Calu3 (cell line): ENCODE results near the gene PPBP. TPM values are rescaled to one million over a fixed set of nuclear protein-coding genes. Genes with fewer than 3 reads are reported as not detected.

ENCODE experiments used
- BruUV-seq: library from RNA; stranded (reverse); fragments of 400-500 nt; replicated peaks from 2 replicates; lab custom pipeline; 2021; lab: Mats Ljungman, UMichigan
- CTCF ChIA-PET: fragments of 300-600 bp; sonication (Branson Sonifier 250); formaldehyde crosslinking; loops from one replicate; lab custom pipeline; 2022; ENCODE audit warnings: antibody characterized with exemption; lab: Charles Lee
- DNase-seq: peaks from one replicate; pipeline ENCODE4 v3.0.0; 2022
- H3K27ac Mint-ChIP-seq: one replicate; pipeline ENCODE4 v1.8.0; 2022; ENCODE audit warnings: mixed read lengths; ENCODE audit not compliant: unreplicated experiment
- H3K27me3 Mint-ChIP-seq: one replicate; pipeline ENCODE4 v1.8.0; 2022; ENCODE audit warnings: mixed read lengths; ENCODE audit not compliant: unreplicated experiment
- H3K36me3 Mint-ChIP-seq: one replicate; pipeline ENCODE4 v1.8.0; 2022; ENCODE audit warnings: mild to moderate bottlenecking, moderate library complexity, mixed read lengths; ENCODE audit not compliant: insufficient read depth, unreplicated experiment
- H3K4me1 Mint-ChIP-seq: one replicate; pipeline ENCODE4 v1.8.0; 2022; ENCODE audit warnings: mild to moderate bottlenecking, low read depth, mixed read lengths; ENCODE audit not compliant: unreplicated experiment
- H3K4me3 Mint-ChIP-seq: one replicate; pipeline ENCODE4 v1.8.0; 2022; ENCODE audit warnings: mild to moderate bottlenecking, low read depth, moderate library complexity, mixed read lengths; ENCODE audit not compliant: unreplicated experiment
- H3K9me3 Mint-ChIP-seq: one replicate; pipeline ENCODE4 v1.8.0; 2022; ENCODE audit warnings: low read depth, mixed read lengths; ENCODE audit not compliant: unreplicated experiment
- intact Hi-C: fragments of 100-400 bp; cut with micrococcal nuclease; formaldehyde crosslinking; loops from one replicate; pipeline ENCODE4 v1.10.0; 2022; ENCODE audit not compliant: unreplicated experiment
- total RNA-seq: library from RNA; stranded (reverse); gene quantifications from 2 replicates; pipeline ENCODE4 v1.2.3, GENCODE V29; 2022
- TF ChIP-seq, protein P1 (sequence below): fragments of 200-600 bp; IDR thresholded peaks from one replicate; pipeline ENCODE4 v1.8.0; 2022; ENCODE audit warnings: antibody characterized with exemption; ENCODE audit not compliant: unreplicated experiment

Gene PPBP
- total RNA-seq, 1 experiment from 2014 or later = not detected

DNA sequence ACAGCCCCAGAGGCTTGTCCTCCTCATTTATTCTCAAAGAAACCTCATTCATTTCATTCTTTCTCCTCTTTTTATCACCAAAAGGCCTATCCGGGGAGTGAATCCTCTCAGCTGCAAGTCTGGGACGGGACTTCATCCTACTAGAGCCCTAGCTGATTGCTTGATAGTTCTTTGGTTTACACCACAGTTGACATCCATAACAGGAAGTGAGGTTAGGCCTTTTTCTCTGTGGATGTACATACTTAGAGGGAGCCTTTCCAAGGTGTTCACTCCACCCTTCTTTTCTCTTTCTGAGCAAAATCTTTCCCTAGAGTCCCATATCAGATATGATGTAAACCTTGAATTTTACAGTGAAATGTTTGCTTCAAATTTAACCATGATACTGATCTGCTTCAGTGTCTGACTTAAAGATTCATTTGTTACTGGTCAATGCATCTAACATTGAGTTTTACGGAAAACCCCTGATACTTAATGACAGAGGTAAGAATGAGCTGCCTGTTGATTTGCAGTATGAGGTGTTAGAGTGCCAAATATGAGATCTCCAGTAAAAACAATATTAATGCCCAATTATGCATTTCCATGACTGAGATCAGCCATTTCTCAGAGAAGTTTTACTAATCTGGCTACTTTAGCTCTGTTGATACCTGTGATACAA lies 27.3 kb upstream of the PPBP start:
- intact Hi-C loops = no loop called here
- CTCF ChIA-PET = no interaction called here
- Mint-ChIP-seq H3K36me3 (no peaks in the 10 kb centered on the region), H3K27ac (peak overlapping the region; percentile 66), H3K4me1 (peaks cover 46% of the 10 kb centered on the region), H3K4me3 (no peak overlapping the region), H3K9me3 (peaks cover 3% of the 10 kb centered on the region), H3K27me3 (no peaks in the 10 kb centered on the region)
- TF ChIP-seq, protein P1, sequence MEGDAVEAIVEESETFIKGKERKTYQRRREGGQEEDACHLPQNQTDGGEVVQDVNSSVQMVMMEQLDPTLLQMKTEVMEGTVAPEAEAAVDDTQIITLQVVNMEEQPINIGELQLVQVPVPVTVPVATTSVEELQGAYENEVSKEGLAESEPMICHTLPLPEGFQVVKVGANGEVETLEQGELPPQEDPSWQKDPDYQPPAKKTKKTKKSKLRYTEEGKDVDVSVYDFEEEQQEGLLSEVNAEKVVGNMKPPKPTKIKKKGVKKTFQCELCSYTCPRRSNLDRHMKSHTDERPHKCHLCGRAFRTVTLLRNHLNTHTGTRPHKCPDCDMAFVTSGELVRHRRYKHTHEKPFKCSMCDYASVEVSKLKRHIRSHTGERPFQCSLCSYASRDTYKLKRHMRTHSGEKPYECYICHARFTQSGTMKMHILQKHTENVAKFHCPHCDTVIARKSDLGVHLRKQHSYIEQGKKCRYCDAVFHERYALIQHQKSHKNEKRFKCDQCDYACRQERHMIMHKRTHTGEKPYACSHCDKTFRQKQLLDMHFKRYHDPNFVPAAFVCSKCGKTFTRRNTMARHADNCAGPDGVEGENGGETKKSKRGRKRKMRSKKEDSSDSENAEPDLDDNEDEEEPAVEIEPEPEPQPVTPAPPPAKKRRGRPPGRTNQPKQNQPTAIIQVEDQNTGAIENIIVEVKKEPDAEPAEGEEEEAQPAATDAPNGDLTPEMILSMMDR = no peak
- no TSS peak for BruUV-seq
- DNase-seq = no peak

DNA sequence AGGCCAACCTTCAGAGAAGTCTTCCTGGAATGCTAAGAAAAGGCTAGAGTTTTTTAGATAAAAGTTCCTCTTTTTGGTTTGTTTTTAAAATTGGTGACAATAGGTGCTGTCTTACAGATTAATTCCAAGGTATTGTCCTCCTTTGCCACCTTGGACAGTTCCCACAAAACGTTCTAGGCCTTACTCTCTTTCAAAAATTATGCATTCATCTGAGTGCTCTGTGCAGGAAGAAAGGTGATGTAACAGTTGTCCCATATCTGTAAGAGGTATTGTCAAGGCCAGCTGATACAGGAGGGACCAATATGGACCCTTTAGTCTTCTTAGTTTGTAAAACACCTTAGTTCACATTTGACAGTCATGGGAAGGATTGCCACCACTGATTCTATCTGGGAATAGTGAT lies 26.3 kb upstream of the PPBP start:
- DNase-seq = no peak
- BruUV-seq = no TSS peak
- no peaks in the 10 kb centered on the region for H3K36me3 Mint-ChIP-seq
- intact Hi-C loops = no loop called here
- no peak overlapping the region for H3K27ac Mint-ChIP-seq
- peaks cover 3% of the 10 kb centered on the region for H3K9me3 Mint-ChIP-seq
- H3K4me3 Mint-ChIP-seq = no peak overlapping the region
- peaks cover 46% of the 10 kb centered on the region for H3K4me1 Mint-ChIP-seq
- CTCF ChIA-PET = interaction anchor here (1.3 to 1.5 kb wide), 2 partner anchors 9 to 16 kb away, joined by 3 to 4 read pairs; partner anchors contain the start of gene CXCL5
- TF ChIP-seq, protein P1 = no peak
- H3K27me3 Mint-ChIP-seq = no peaks in the 10 kb centered on the region

DNA sequence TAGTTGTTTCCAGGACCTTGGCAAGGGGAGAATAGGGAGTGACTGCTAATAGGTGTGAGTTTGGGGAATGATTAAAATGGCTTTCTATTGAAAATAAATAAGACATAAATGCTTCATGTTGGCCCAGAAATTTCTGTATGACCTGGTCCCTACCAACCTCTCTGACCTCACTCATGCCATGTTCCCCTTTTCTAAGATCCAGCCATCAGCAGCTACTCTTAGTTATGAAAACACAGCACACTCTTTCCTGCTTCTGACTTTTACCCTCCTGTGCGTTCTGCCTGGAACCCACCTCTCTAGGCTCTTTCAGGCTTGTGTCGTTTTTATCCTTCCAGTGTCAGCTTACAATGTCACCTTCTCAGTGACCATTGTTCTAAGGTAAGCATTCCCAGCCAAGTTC lies 25.3 kb upstream of the PPBP start:
- H3K4me3 Mint-ChIP-seq = no peak overlapping the region
- BruUV-seq = no TSS peak
- peaks cover 37% of the 10 kb centered on the region for H3K4me1 Mint-ChIP-seq
- H3K27ac Mint-ChIP-seq = no peak overlapping the region
- H3K9me3 Mint-ChIP-seq = peaks cover 3% of the 10 kb centered on the region
- no peaks in the 10 kb centered on the region for H3K27me3 Mint-ChIP-seq
- no peaks in the 10 kb centered on the region for H3K36me3 Mint-ChIP-seq
- TF ChIP-seq, protein P1 = no peak
- CTCF ChIA-PET = interaction anchor here (1.5 kb wide), 1 partner anchor 15 kb away, joined by 4 read pairs; the partner anchor contains the start of gene CXCL5
- intact Hi-C loops = no loop called here
- DNase-seq = no peak

DNA sequence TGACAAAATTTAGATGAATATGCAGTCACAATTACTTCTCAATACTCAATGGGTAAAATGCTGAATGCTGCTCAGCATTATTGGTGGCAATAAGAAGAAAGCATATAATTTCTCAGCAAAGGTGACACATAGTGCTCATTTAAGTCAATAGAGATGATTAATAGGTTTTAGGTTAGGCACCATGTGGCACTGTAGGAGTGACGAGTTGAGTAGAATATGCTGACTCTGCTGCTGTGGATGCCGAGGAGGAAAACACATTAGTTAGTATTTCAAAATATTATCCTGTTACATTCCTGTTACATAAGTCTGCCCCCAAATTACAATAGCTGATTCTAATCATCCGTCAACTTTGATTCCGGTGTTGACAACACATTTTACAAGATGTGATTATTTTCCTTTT lies 24.1 kb upstream of the PPBP start:
- no TSS peak for BruUV-seq
- no peak for DNase-seq
- Mint-ChIP-seq H3K27ac (no peak overlapping the region), H3K4me1 (peaks cover 25% of the 10 kb centered on the region), H3K36me3 (no peaks in the 10 kb centered on the region), H3K9me3 (peaks cover 3% of the 10 kb centered on the region), H3K27me3 (no peaks in the 10 kb centered on the region), H3K4me3 (no peak overlapping the region)
- TF ChIP-seq, protein P1 = no peak
- intact Hi-C loops = no loop called here
- CTCF ChIA-PET = no interaction called here
